ES-I3 (cell line): ENCODE data around the gene CCM2.

Experiments
- H3K36me3 ChIP-seq: 2 replicates; pipeline ENCODE4 v1.6.1; 2013; ENCODE audit warnings: mild to moderate bottlenecking, low read length, control low read depth, moderate library complexity; ENCODE audit not compliant: insufficient read depth
- H3K4me1 ChIP-seq: 2 replicates; pipeline ENCODE4 v1.6.1; 2013; ENCODE audit warnings: mild to moderate bottlenecking, control low read depth, low read length; ENCODE audit not compliant: insufficient read depth
- H3K9ac ChIP-seq: 2 replicates; pipeline ENCODE4 v1.6.1; 2013; ENCODE audit warnings: low read depth, mild to moderate bottlenecking, low read length, moderate library complexity
- H3K9me3 ChIP-seq: 2 replicates; pipeline ENCODE4 v1.6.1; 2013; ENCODE audit warnings: mild to moderate bottlenecking, low read length, moderate library complexity; ENCODE audit not compliant: control insufficient read depth, insufficient read depth

The CCM2 gene

DNA sequence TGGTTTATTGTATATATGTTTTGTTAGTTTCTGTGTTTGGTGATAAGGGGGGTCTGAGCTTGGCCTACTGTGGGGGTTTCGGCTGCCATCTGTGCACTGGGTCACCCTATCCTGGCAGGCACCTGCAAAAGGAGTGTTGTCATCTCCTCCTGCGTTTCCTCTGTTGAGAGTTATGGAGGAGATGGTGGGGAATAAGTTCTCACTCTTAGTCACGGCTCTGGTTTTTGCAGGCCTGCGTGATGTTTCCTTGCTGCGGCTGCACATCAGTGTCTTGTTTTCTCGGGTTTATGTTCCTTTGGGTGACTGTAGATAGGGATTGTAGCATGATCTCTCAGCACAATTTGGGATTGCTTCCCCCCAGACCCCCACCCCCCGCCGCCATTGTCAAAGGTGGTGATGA is 36.8 kb downstream of the CCM2 start:
- Histone ChIP-seq H3K4me1 (no peaks in the 10 kb centered on the region), H3K9ac (no peak overlapping the region), H3K9me3 (no peaks in the 10 kb centered on the region), H3K36me3 (peaks cover 10% of the 10 kb centered on the region; the same call in 1 of the 2 replicates)

DNA sequence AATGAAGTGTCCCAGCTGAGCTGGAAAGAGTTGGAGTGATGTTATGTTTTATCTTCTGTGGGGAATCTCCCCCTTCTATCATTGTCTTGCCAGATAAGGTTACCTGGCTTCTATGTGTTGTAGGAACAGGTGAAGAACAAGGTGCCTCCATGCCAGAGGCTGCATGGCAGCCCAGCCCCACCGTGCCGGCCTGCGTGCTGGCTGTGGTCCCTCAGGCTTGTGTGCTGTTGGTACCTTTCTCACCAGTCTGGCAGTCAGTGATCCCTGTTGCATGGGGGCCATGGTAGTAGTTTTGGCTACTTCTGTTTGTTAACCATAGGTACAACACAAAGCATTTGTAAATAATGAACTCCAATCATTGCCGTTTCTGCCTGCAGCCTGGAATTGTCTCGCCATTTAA is 37.9 kb downstream of the CCM2 start:
- Histone ChIP-seq H3K9me3 (no peaks in the 10 kb centered on the region), H3K4me1 (no peaks in the 10 kb centered on the region), H3K36me3 (peaks cover 10% of the 10 kb centered on the region; the same call in 1 of the 2 replicates), H3K9ac (no peak overlapping the region)

DNA sequence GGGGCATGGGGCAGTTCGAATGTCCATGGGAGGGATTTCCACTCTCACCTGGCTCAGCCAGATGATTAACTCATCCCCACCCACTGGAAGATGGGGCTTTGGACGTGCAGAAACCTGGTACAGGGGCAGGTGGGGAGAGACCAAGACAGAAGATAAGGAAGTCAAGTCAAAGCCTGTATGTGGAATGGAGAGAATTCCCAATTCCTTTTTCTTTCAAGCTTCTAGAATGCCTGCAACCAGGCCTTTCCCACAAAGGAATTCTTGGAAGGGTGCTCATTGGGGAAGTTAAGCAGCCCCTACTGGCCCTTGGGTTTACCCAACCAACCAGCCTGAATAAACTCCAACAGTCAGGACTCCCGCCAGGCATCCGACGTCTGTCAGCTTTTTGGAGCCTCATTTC is 39.1 kb downstream of the CCM2 start:
- H3K9me3 ChIP-seq: no peaks in the 10 kb centered on the region
- no peak overlapping the region for H3K9ac ChIP-seq
- peaks cover 10% of the 10 kb centered on the region; the same call in 1 of the 2 replicates for H3K36me3 ChIP-seq
- H3K4me1 ChIP-seq: no peaks in the 10 kb centered on the region

DNA sequence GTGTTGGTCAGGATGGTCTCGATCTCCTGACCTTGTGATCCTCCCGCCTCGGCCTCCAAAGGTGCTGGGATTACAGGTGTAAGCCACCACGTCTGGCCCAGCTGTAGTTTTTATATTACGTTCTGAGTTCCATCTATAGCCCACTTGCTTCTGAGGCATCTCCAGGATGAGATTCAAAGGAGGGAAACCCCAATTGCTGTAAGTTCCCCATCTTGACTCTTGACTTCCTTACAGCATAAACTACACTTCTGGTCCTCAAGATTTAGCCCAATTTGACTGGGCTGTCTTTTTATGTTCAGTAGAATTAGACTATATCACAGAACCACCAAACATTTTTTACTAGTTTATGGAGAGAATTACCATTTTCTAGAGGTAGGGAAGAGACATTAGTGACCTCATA is 44.3 kb downstream of the CCM2 start:
- no peak overlapping the region for H3K9ac ChIP-seq
- no peaks in the 10 kb centered on the region for H3K4me1 ChIP-seq
- H3K36me3 ChIP-seq: peaks cover 3% of the 10 kb centered on the region; the same call in 1 of the 2 replicates
- no peaks in the 10 kb centered on the region for H3K9me3 ChIP-seq

DNA sequence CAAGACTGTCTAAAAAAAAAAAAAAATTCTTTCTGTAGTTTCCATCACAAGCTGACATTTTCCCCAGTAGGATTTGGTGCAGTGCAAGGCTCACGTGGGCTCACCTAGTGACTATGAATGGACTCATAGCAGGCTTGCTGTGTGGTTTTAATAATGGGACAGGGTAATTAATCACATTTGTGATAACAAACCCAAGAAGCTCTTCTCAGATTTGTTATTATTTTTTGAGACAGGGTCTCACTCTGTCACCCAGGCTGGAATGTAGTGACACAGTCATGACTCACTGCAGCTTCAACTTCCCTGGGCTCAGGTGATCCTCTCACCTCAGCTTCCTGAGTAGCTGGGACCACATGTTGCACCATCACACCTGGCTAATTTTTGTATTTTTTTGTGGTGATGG is 48.7 kb downstream of the CCM2 start:
- H3K36me3 ChIP-seq: no peaks in the 10 kb centered on the region; the same call in 1 of the 2 replicates
- H3K9ac ChIP-seq: no peak overlapping the region
- no peaks in the 10 kb centered on the region for H3K9me3 ChIP-seq
- no peaks in the 10 kb centered on the region for H3K4me1 ChIP-seq

DNA sequence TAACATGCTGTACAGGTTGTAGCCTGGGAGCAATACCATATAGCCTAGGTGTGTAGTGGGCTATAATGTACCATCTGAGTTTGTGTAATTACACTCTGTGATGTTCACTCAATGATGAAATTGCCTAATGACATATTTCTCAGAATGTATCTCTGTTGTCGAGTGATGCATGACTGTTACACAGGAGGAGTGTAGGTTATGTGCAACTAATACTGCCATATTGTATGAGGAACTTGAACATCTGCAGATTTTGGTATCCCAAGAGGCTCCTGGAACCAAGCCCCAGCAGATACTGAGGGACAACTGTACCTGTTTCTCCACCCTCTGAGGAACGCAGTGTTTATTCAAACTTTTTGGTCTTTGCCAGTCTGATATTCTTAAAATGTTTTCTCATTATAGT is 50.2 kb downstream of the CCM2 start:
- Histone ChIP-seq H3K9ac (no peak overlapping the region), H3K4me1 (no peaks in the 10 kb centered on the region), H3K9me3 (no peaks in the 10 kb centered on the region), H3K36me3 (no peaks in the 10 kb centered on the region; the same call in 1 of the 2 replicates)

DNA sequence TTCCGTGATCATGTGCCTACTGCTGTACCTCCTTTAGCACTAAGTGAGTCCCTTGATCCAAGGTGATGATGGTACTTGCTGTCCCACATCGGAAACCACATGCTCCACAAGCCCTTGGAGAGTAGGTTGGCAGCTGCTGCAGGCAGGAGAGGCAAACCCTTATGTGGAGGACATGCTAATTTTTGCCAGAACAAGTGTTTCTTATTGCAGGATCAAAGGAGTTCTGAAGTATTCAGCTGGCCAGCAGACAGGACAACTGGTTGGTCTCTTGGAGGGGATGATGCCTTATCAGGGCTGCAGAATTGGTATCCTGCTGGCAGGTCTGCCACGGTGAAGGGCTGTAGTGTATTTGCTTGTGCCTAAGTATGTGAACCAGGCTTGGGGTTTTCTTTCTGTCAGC is 52.0 kb downstream of the CCM2 start:
- H3K36me3 ChIP-seq: no peaks in the 10 kb centered on the region; the same call in 1 of the 2 replicates
- no peaks in the 10 kb centered on the region for H3K9me3 ChIP-seq
- H3K9ac ChIP-seq: no peak overlapping the region
- H3K4me1 ChIP-seq: no peaks in the 10 kb centered on the region

DNA sequence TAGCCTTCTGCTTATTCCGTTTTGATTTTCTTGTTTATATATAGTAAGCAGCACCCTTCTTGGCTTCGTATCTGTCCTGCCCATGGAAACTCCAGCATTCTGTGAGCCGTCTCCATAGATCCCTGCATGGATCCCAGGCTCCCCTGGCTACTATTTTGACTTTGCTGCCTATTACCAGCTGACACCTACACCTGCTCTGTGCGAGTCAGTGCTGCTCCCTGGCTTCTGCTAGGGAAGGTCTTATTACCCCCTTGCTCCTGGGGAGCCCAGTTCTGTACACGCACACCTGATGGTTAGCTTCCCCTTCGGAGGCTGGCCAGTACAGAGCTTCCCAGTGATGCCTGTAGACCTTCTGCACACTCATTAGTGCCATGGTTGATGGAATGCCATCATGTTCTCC is 53.4 kb downstream of the CCM2 start:
- Histone ChIP-seq H3K9me3 (no peaks in the 10 kb centered on the region), H3K4me1 (no peaks in the 10 kb centered on the region), H3K36me3 (no peaks in the 10 kb centered on the region; the same call in 1 of the 2 replicates), H3K9ac (no peak overlapping the region)

DNA sequence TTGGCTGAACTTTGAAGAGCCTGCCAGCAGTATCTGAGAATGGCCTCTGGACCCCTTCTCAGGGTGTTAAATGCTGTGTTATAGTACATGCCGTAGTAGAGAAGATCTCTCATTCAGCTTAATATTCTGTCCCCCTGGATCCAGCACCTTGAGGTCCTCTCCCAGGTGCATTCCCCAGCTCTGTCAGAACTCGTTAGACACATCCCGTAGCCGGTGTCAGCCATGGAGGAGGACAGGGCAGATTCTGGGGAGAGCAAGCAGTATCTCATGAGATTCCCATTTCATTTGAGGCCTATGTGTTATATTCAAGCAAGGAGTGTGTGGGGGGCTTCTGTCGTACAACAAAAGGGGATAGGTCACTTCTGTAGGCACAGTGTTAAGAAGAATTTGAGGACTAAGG is 53.9 kb downstream of the CCM2 start:
- Histone ChIP-seq H3K9me3 (no peaks in the 10 kb centered on the region), H3K9ac (no peak overlapping the region), H3K4me1 (no peaks in the 10 kb centered on the region), H3K36me3 (no peaks in the 10 kb centered on the region; the same call in 1 of the 2 replicates)

DNA sequence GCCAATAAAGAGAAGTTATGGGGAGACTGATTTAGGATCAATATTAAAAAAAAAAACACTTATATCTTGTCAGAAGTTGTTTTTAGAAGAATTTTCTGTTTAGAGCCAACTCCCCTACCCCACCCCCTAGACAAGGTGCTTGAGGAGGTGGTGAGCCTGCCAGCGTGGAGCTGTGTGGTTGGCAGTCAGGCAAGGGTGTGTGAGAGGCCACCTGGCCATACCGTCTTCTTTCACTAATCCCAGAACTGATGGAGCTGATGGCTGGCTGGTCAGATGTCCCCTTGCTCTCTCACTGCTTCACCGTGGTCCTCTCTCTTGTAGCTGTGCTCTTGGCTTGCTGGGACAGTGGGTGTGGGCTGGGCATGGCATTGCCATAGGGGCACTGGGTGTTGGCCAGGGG is 54.4 kb downstream of the CCM2 start:
- Histone ChIP-seq H3K36me3 (no peaks in the 10 kb centered on the region; the same call in 1 of the 2 replicates), H3K9ac (no peak overlapping the region), H3K9me3 (no peaks in the 10 kb centered on the region), H3K4me1 (no peaks in the 10 kb centered on the region)

DNA sequence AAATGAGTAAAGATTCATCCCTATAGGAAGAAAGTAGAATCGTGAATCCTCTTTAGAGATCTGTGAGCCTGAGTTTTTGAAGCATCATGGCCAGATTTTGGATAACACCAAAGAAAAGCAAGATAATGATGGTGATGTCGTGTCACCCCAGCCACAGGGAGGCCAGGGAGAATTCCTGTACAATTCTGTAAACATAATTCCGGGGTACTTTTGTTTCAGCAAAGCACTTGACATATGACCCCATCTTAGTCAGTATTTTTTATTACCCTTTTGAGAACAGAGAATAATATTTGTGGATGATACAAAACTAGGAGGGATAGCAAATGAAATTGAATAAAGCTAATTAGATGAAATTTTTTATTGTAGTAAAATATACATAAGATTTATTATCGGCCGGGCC is 55.0 kb downstream of the CCM2 start:
- H3K4me1 ChIP-seq: no peaks in the 10 kb centered on the region
- H3K9me3 ChIP-seq: no peaks in the 10 kb centered on the region
- H3K36me3 ChIP-seq: no peaks in the 10 kb centered on the region; the same call in 1 of the 2 replicates
- no peak overlapping the region for H3K9ac ChIP-seq

DNA sequence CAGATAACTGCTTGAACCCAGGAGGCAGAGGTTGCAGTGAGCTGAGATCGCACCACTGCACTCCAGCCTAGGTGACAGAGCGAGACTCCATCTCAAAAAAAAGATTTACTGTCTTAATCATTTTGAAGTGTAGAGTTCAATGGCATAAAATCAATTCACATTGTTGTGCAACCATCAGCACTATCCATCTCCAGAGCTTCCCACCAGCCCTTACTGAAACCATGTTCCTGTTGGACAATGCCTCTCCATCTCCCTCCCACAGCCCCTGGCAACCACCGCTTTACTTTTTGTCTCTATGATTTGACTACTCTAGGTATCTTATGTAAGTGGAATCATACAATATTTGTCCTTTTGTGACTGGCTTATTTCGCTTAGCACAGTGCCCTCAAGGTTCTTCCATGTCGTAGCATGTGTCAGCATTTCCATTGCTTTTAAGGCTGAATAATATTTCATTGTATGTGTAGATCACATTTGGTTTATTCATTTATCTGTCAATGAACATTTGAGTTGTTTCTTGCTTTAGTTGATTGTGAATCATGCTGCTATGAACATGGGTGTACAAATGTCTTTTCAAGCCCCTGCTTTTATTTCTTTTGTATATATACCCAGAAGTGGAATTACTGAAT is 55.7 kb downstream of the CCM2 start:
- Histone ChIP-seq H3K9me3 (no peaks in the 10 kb centered on the region), H3K36me3 (no peaks in the 10 kb centered on the region; the same call in 1 of the 2 replicates), H3K4me1 (no peaks in the 10 kb centered on the region), H3K9ac (no peak overlapping the region)

DNA sequence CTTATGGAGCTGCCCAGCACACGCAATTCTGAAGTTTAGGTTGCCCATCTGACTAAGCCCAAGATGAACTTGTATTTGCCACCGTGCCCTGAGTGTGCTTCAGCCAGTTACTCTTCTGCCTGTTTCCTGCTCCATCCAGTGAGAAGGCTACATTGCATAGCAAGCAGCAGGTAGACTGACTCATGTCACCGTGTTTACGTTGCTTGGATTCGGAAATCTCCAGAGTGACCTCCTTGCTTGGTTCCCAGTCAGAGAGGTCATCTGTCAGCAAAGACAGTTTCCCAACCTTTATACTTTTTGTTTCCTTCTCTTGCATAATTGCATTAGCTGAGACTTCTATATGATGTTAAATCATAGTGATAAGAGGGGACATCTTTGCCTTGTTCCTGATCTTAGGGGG is 57.9 kb downstream of the CCM2 start:
- Histone ChIP-seq H3K9ac (no peak overlapping the region), H3K9me3 (no peaks in the 10 kb centered on the region), H3K36me3 (no peaks in the 10 kb centered on the region; the same call in 1 of the 2 replicates), H3K4me1 (no peaks in the 10 kb centered on the region)

DNA sequence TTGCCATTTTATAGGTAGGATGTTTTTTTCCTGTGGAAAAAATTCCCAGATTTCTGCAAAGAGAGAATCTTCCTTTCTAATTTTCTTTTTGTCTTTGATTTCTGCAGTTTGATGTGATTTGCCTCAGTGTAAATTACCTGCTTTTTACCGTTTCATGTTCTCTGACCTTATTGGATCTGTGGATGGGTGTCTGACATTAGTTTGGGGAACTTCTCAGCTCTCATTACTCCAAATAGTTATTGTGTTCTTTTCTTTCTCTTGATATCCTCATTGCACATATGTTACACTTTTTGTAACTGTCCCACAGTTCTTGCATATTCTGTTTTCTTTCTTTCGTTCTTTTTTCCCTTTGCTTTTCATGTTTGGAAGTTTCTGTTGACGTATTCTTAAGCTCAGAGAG is 60.3 kb downstream of the CCM2 start:
- H3K36me3 ChIP-seq: peaks cover 3% of the 10 kb centered on the region; the same call in 1 of the 2 replicates
- H3K9ac ChIP-seq: no peak overlapping the region
- no peaks in the 10 kb centered on the region for H3K4me1 ChIP-seq

DNA sequence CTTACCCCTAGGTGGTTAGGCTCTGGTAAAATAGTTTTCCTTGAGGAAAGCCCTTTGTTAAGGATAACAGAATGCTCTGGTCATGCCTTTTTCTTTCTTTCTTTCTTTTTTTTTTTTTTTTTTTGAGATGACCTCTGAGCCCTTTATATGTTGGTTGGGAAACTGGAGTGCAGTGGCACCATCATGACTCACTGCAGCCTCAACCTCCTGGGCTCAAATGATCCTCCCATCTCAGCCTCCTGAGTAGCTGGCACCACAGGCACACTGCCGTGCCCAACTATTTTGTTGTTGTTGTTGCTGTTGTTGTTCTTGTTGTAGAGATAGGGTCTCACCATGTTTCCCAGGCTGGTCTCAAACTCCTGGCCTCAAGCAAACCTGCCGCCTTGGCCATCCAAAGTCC is 61.4 kb downstream of the CCM2 start:
- Histone ChIP-seq H3K4me1 (no peaks in the 10 kb centered on the region), H3K9ac (no peak overlapping the region), H3K9me3 (no peaks in the 10 kb centered on the region), H3K36me3 (peaks cover 3% of the 10 kb centered on the region; the same call in 1 of the 2 replicates)

More for the DNA sequence above, 60.3 kb downstream of the CCM2 start:
- H3K9me3 ChIP-seq: no peaks in the 10 kb centered on the region
